Panc1 (cell line): ENCODE results near the gene C6orf62.

ENCODE experiments used
- CTCF ChIP-seq: fragments of 450-650 bp; IDR thresholded peaks from 2 replicates; pipeline ENCODE4 v1.5.1; 2017; ENCODE audit warnings: mild to moderate bottlenecking
- POLR2AphosphoS5 ChIP-seq: IDR thresholded peaks from 2 replicates; pipeline ENCODE4 v1.6.1; 2012; ENCODE audit warnings: mild to moderate bottlenecking, low read depth, low read length, moderate library complexity
- REST ChIP-seq, 2 experiments: IDR thresholded peaks; 2 replicates each; pipeline ENCODE4 v1.6.1; 2011 to 2012; ENCODE audit warnings: low read depth in 2 of 2, control low read depth in 1 of 2, low read length in 1 of 2, mild to moderate bottlenecking in 1 of 2, moderate library complexity in 1 of 2; ENCODE audit not compliant: insufficient read depth in 1 of 2
- SIN3A ChIP-seq: IDR thresholded peaks from 2 replicates; pipeline ENCODE4 v1.6.1; 2012; ENCODE audit warnings: low read depth, mild to moderate bottlenecking, low read length, moderate library complexity, borderline replicate concordance; ENCODE audit not compliant: insufficient read depth
- TCF7L2 ChIP-seq: IDR thresholded peaks from 2 replicates; pipeline ENCODE4 v1.6.1; 2011; ENCODE audit warnings: mild to moderate bottlenecking, low read depth, low read length, inconsistent platforms

DNA sequence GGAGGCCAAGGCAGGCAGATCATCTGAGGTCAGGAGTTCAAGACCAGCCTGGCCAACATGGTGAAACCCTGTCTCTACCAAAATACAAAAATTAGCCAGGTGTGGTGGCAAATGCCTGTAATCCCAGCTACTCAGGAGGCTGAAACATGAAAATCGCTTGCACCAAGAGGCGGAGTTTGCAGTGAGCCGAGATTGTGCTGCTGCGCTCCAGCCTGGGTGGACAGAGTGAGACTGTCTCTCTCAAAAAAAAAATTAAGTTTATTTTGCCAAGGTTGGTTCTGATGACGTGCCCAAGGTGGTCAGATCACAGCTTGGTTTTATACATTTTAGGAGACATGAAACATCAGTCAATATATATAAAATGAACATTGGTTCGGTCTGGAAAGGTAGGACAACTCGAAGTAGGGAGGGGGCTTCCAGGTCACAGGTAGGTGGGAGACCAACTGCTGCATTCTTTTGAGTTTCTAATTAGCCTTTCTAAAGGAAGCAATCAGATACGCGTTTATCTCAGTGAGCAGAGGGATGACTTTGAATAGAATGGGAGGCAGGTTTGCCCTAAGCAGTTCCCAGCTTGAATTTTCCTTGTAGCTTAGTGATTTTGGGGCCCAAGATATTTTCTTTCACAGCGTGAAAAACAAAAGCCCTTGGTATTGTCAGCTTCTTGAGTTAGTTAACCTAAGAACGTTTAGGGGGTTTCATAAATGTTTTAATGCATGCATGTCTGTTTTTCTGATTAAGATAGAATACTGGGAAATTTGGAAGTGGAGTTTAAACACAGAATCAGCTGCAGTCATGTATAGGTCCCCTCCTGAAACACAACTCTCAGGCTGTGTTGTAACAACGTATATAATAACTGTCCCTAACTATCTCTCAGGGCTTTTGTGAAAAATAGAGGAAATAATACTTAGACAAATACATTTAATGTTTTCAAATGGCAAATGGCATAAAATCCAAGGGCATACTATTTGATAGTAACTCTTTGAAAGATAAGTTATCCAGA, 35.4 kb downstream of the C6orf62 start:
- no peak for TF ChIP-seq CTCF
- no peak for TF ChIP-seq POLR2AphosphoS5
- TF ChIP-seq REST (IDR thresholded peaks at IDR 0.05; ENCODE audit: insufficient read depth in 1 of 2, low read depth in 2 of 2, low read length in 1 of 2), result no peak
- TF ChIP-seq TCF7L2, result no peak
- TF ChIP-seq SIN3A, result no peak
